HEK293T (cell line): ENCODE data around the gene AP2B1.
"Not testable (repeated sequence)": the region's sequence is repeated elsewhere in the genome, so short reads cannot be mapped to it uniquely, and the experiment has no call there.

Source experiments
- CTCF ChIA-PET: fragments of 350-600 bp; formaldehyde crosslinking; extraction: SDS; loops from one replicate; lab custom pipeline; 2021; ENCODE audit warnings: antibody characterized with exemption, inconsistent platforms; lab: Yijun Ruan, JAX
- POLR2A ChIA-PET: fragments of 350-600 bp; formaldehyde crosslinking; extraction: SDS; loops from one replicate; lab custom pipeline; 2020; ENCODE audit warnings: antibody characterized with exemption, inconsistent platforms; lab: Yijun Ruan, JAX
- DNase-seq: peaks from one replicate; pipeline ENCODE4 v3.0.0; 2012; ENCODE audit warnings: mixed read lengths; ENCODE audit errors: extremely low spot score
- ARNT ChIP-seq: fragments of 450-650 bp; IDR thresholded peaks from 2 replicates; pipeline ENCODE4 v1.6.1; 2017; ENCODE audit warnings: mild to moderate bottlenecking
- BHLHE40 ChIP-seq: fragments of 450-650 bp; IDR thresholded peaks from 2 replicates; pipeline ENCODE4 v1.6.1; 2016; ENCODE audit warnings: mild to moderate bottlenecking, moderate library complexity, borderline replicate concordance
- CTBP1 ChIP-seq: fragments of 450-650 bp; IDR thresholded peaks from 2 replicates; pipeline ENCODE4 v1.6.1; 2016; ENCODE audit warnings: borderline replicate concordance
- ELF4 ChIP-seq: fragments of 450-650 bp; IDR thresholded peaks from 2 replicates; pipeline ENCODE4 v1.6.1; 2017; ENCODE audit warnings: antibody characterized with exemption
- FOXA1 ChIP-seq: fragments of 450-650 bp; IDR thresholded peaks from 2 replicates; pipeline ENCODE4 v1.6.1; 2016; ENCODE audit warnings: mild to moderate bottlenecking
- FOXK2 ChIP-seq: fragments of 450-650 bp; IDR thresholded peaks from 2 replicates; pipeline ENCODE4 v1.6.1; 2016; ENCODE audit warnings: mild to moderate bottlenecking
- FOXM1 ChIP-seq: fragments of 450-650 bp; IDR thresholded peaks from 2 replicates; pipeline ENCODE4 v1.6.1; 2017; ENCODE audit warnings: mild to moderate bottlenecking, borderline replicate concordance
- HDGF ChIP-seq: fragments of 450-650 bp; IDR thresholded peaks from 2 replicates; pipeline ENCODE4 v1.6.1; 2017; ENCODE audit warnings: antibody characterized with exemption, borderline replicate concordance
- L3MBTL2 ChIP-seq: fragments of 450-650 bp; conservative IDR thresholded peaks from 2 replicates; pipeline ENCODE4 v1.6.1; 2016; ENCODE audit warnings: mild to moderate bottlenecking
- LEF1 ChIP-seq: fragments of 450-650 bp; IDR thresholded peaks from 2 replicates; pipeline ENCODE4 v1.6.1; 2017; ENCODE audit warnings: mild to moderate bottlenecking, borderline replicate concordance
- NFRKB ChIP-seq: fragments of 450-650 bp; IDR thresholded peaks from 2 replicates; pipeline ENCODE4 v1.6.1; 2016; ENCODE audit warnings: mild to moderate bottlenecking, moderate library complexity
- PKNOX1 ChIP-seq: fragments of 450-650 bp; IDR thresholded peaks from 2 replicates; pipeline ENCODE4 v1.6.1; 2016
- SP1 ChIP-seq: fragments of 450-650 bp; IDR thresholded peaks from 2 replicates; pipeline ENCODE4 v1.6.1; 2017
- SUZ12 ChIP-seq: fragments of 450-650 bp; IDR thresholded peaks from 2 replicates; pipeline ENCODE4 v1.6.1; 2016; ENCODE audit warnings: mild to moderate bottlenecking
- TARDBP ChIP-seq: fragments of 450-650 bp; IDR thresholded peaks from 2 replicates; pipeline ENCODE4 v1.6.1; 2016
- ZNF384 ChIP-seq: fragments of 450-650 bp; IDR thresholded peaks from 2 replicates; pipeline ENCODE4 v1.6.1; 2016

Gene AP2B1

GRCh38 chr17:35750526-35751395 is 163.6 kb downstream of the AP2B1 start:
- ChIA-PET CTCF (interaction anchor here (1.1 to 6.4 kb wide), 3 partner anchors 13 to 138 kb away, joined by 3 to 50 read pairs (median 13); no protein-coding TSS in a partner anchor), POLR2A (interaction anchor here (1.0 kb wide), 1 partner anchor 14 kb away, joined by 3 read pairs; no protein-coding TSS in a partner anchor)
- TF ChIP-seq PKNOX1 (no peak), FOXK2 (no peak), LEF1 (no peak), ZNF384 (no peak), HDGF (no peak), NFRKB (no peak), SP1 (no peak), FOXA1 (no peak), FOXM1 (no peak), ELF4 (no peak), BHLHE40 (no peak), CTBP1 (no peak), TARDBP (no peak), ARNT (no peak), L3MBTL2 (no peak), SUZ12 (no peak)
- DNase-seq: no peak

- CTCF ChIA-PET: interaction anchor here (1.1 to 6.4 kb wide), 2 partner anchors 134 to 139 kb away, joined by 3 to 50 read pairs; no protein-coding TSS in a partner anchor
- POLR2A ChIA-PET, DNase-seq: not testable (repeated sequence)
Measured at GRCh38 chr17:35751541-35751940, 164.4 kb downstream of the AP2B1 start.

DNA sequence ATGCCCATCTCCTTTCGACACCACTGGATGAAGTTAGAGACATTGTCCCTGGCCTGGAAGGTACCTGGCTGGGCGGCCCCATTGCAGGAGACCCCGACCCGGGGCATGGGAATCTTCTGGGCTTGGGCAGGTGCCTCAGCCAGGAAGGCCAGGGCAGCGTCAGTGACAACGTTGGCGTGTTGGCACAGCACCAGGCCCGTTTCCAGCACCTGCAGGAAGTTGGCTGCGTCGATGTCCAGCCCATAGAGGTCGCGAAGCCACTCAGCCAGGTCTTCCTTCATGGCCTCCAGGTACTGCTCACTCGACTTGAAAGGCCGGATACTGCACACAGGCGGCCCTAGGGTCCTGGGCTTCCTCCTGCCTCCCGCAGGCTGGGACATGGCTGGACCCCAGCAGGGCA is 165.3 kb downstream of the AP2B1 start:
- ChIA-PET POLR2A (interaction anchor here (1.1 kb wide), 1 partner anchor 20 kb away, joined by 4 read pairs; no protein-coding TSS in a partner anchor), CTCF (no interaction called here)
- no peak for DNase-seq
- TF ChIP-seq PKNOX1 (no peak), FOXA1 (no peak), TARDBP (no peak), CTBP1 (no peak), SUZ12 (no peak), BHLHE40 (no peak), HDGF (no peak)

DNA sequence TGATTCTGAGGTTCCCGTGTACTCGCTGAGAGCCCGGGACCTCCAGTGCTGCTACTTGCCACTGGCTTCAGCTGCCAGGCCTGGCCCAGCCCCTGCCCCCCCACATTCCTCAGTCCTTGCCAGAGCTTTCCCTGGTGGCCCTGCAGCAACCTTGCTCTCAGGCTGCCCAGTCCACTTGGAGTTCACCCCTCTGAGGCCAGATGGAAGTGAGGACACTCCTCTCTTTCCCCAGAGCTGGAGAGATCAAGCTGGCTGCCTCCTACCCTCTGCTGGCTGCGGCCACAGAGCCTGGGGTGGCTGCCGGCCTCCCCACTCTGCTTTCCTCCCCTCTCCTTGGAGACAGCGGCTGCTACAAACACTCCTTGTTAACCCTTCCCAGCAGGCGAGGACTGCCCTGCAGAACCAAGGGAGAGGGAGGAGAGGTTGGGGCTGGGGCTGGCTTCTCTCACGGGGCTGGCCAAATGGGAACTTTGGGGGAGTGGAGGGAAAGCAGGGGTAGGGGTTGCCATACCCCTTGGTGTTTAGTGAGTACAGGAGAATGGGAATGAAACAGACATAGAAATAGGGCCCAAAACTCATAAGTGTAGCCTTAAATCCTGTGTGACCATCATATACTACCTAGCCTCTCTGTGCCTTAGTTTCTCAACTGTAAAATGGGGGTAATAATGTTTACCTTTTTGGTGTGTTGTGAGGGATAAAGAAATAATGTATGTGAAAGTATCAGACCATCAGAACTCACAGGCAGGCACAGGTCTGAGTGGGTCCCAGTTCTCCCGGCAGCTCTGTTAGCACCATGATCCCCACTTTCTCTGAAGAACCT is 166.0 kb downstream of the AP2B1 start, which contains the start of gene GAS2L2:
Gene GAS2L2, minus strand, starts transcription at position 295 of the 820 bp plus-strand sequence. CDS start 389 bp downstream, outside the sequence.
- CTCF ChIA-PET: no interaction called here
- no peak for DNase-seq
- TF ChIP-seq BHLHE40 (no peak), NFRKB (no peak), PKNOX1 (no peak), CTBP1 (no peak), SP1 (no peak), ZNF384 (no peak), FOXK2 (no peak), FOXM1 (no peak), LEF1 (no peak), TARDBP (no peak), HDGF (no peak), L3MBTL2 (no peak), FOXA1 (no peak)
- POLR2A ChIA-PET: interaction anchor here (0.7 to 1.1 kb wide), 2 partner anchors 20 to 56 kb away, joined by 3 to 4 read pairs; partner anchors contain the start of gene TAF15

GRCh38 chr17:35757243-35757642 is 170.1 kb downstream of the AP2B1 start:
- CTCF ChIA-PET: interaction anchor here (0.6 kb wide), 1 partner anchor 60 kb away, joined by 4 read pairs; no protein-coding TSS in a partner anchor
- DNase-seq: no peak
- TF ChIP-seq FOXA1 (no peak), NFRKB (no peak), SUZ12 (no peak), ARNT (no peak), TARDBP (no peak), ELF4 (no peak), HDGF (no peak), ZNF384 (no peak), L3MBTL2 (no peak), PKNOX1 (no peak), SP1 (no peak), FOXM1 (no peak), LEF1 (no peak), CTBP1 (no peak), BHLHE40 (no peak), FOXK2 (no peak)
- POLR2A ChIA-PET: interaction anchor here (1.7 to 3.0 kb wide), 2 partner anchors 51 to 60 kb away, joined by 4 to 14 read pairs; partner anchors contain the start of gene TAF15
